NCI-H1417 treated with DMSO at 0.1 percent for 48 hours (cell line): Measurements from ENCODE around the gene TBL1X.

Source experiments
- DNase-seq: peaks from one replicate; lab custom pipeline; 2025; lab: John Stamatoyannopoulos, UW

Gene TBL1X

GRCh38 chrX:9587642-9588041 lies 122.8 kb downstream of the TBL1X start:
- DNase-seq: no peak

GRCh38 chrX:9591496-9591895 lies 126.6 kb downstream of the TBL1X start:
- DNase-seq: no peak

- no peak for DNase-seq
Observed at GRCh38 chrX:9593756-9594155, 128.9 kb downstream of the TBL1X start.

GRCh38 chrX:9595174-9595573 lies 130.3 kb downstream of the TBL1X start:
- DNase-seq: no peak

GRCh38 chrX:9596837-9597236 lies 132.0 kb downstream of the TBL1X start:
- DNase-seq: no peak

GRCh38 chrX:9597361-9598035 lies 132.6 kb downstream of the TBL1X start:
- no peak for DNase-seq

- no peak for DNase-seq
Observed at GRCh38 chrX:9598344-9598743, 133.5 kb downstream of the TBL1X start.

GRCh38 chrX:9604111-9604907 lies 139.5 kb downstream of the TBL1X start:
- no peak for DNase-seq

- DNase-seq: no peak
Observed at GRCh38 chrX:9604908-9605306, 140.0 kb downstream of the TBL1X start.

GRCh38 chrX:9605484-9605883 lies 140.6 kb downstream of the TBL1X start:
- no peak for DNase-seq

- DNase-seq: no peak
Observed at GRCh38 chrX:9606971-9607370, 142.1 kb downstream of the TBL1X start.

GRCh38 chrX:9609499-9609898 lies 144.6 kb downstream of the TBL1X start:
- no peak for DNase-seq

- no peak for DNase-seq
Observed at GRCh38 chrX:9609987-9610386, 145.1 kb downstream of the TBL1X start.

- DNase-seq: no peak
Observed at GRCh38 chrX:9610771-9611392, 146.0 kb downstream of the TBL1X start.

GRCh38 chrX:9611436-9612145 lies 146.7 kb downstream of the TBL1X start:
- no peak for DNase-seq

GRCh38 chrX:9612146-9612505 lies 147.3 kb downstream of the TBL1X start:
- no peak for DNase-seq

- no peak for DNase-seq
Observed at GRCh38 chrX:9614016-9614415, 149.2 kb downstream of the TBL1X start.

- DNase-seq: no peak
Observed at GRCh38 chrX:9619133-9619532, 154.3 kb downstream of the TBL1X start.

- DNase-seq: no peak
Observed at GRCh38 chrX:9619581-9619980, 154.7 kb downstream of the TBL1X start.

GRCh38 chrX:9622128-9622527 lies 157.3 kb downstream of the TBL1X start:
- no peak for DNase-seq

- DNase-seq: no peak
Observed at GRCh38 chrX:9626379-9626778, 161.5 kb downstream of the TBL1X start.

- DNase-seq: no peak
Observed at GRCh38 chrX:9627922-9628321, 163.1 kb downstream of the TBL1X start.
